HUES64 (cell line): Measurements from ENCODE around the gene EWSR1.

Source experiments
- H3K27ac ChIP-seq: 2 replicates; pipeline ENCODE4 v1.7.0; 2013; ENCODE audit warnings: low read depth, low read length, inconsistent platforms
- H3K27me3 ChIP-seq: 2 replicates; pipeline ENCODE4 v1.6.1; 2013; ENCODE audit warnings: mild to moderate bottlenecking, low read length; ENCODE audit not compliant: insufficient read depth
- H3K36me3 ChIP-seq: 2 replicates; pipeline ENCODE4 v1.6.1; 2013; ENCODE audit warnings: mild to moderate bottlenecking, low read length; ENCODE audit not compliant: insufficient read depth
- H3K4me1 ChIP-seq: 2 replicates; pipeline ENCODE4 v1.6.1; 2013; ENCODE audit warnings: mild to moderate bottlenecking, low read length, moderate library complexity; ENCODE audit not compliant: insufficient read depth
- H3K4me3 ChIP-seq: 2 replicates; pipeline ENCODE4 v1.5.1; 2013; ENCODE audit warnings: mild to moderate bottlenecking, low read length, moderate library complexity
- H3K9ac ChIP-seq: 2 replicates; pipeline ENCODE4 v1.6.1; 2013; ENCODE audit warnings: mild to moderate bottlenecking, low read depth, low read length
- H3K9me3 ChIP-seq: 2 replicates; pipeline ENCODE4 v1.6.1; 2013; ENCODE audit warnings: low read depth, low read length; ENCODE audit not compliant: insufficient read depth
- whole genome bisulfite sequencing: fragments of 150-250, 120-280 bp; methylation state at CpG from one replicate; pipeline ENCODE4 v1.1.7; 2013; ENCODE audit warnings: missing lambda C conversion rate; 5-methylcytosine and 5-hydroxymethylcytosine counted together

The EWSR1 gene

DNA sequence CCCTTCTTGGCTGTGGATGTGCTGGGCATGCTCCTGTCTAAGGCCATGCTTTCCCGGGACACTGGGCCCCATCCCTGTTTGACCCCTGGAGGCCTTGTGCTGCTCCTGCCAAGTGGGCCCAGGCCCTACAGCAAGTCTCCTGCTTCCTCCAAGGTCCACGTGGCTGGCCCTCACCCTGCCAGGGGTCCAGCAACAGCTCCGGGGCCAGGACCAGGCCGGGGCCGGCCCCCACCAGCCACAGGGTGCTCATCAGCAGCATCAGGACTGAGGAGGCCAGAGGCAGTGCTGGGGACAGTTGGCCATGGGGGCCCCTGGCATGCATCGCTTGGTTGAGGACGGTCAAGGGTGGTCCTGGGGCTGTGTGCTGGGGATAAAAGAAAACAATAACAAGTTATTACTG is 2.8 kb upstream of the EWSR1 start:
- no peak overlapping the region for H3K9ac ChIP-seq
- WGBS, result 97% methylated on average over 7 of the region's 7 CpGs
- no peak overlapping the region for H3K4me3 ChIP-seq
- peaks cover 14% of the 10 kb centered on the region for H3K4me1 ChIP-seq
- H3K27ac ChIP-seq, result no peak overlapping the region
- no peaks in the 10 kb centered on the region for H3K27me3 ChIP-seq
- H3K9me3 ChIP-seq, result no peaks in the 10 kb centered on the region
- H3K36me3 ChIP-seq, result peaks cover 43% of the 10 kb centered on the region

DNA sequence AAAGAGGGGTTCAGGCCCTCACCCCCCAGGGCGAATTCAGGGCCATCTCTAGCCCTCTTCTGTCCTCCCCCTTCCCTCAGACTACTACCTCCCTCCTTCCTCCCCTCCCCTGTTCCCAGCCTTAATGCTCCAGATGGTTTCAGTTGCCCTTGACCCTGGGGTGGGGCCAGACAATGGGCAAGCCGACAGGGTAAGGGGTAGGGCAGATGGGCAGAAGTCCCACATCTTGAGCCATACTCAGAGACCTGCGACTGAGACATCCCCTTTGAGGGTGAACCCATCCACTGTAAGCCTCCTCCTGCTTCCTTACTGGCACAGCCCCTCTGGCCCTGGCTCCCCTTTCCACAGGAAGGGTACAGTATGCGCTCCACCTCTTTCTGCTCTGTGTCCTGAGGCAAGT is 2.1 kb upstream of the EWSR1 start:
- Histone ChIP-seq H3K4me1 (peaks cover 20% of the 10 kb centered on the region), H3K27ac (peak overlapping the region; percentile 99; the same call in 1 of the 2 replicates), H3K27me3 (no peaks in the 10 kb centered on the region), H3K9ac (no peak overlapping the region), H3K9me3 (no peaks in the 10 kb centered on the region), H3K36me3 (peaks cover 46% of the 10 kb centered on the region), H3K4me3 (no peak overlapping the region)
- 92% methylated on average over 4 of the region's 4 CpGs for WGBS

DNA sequence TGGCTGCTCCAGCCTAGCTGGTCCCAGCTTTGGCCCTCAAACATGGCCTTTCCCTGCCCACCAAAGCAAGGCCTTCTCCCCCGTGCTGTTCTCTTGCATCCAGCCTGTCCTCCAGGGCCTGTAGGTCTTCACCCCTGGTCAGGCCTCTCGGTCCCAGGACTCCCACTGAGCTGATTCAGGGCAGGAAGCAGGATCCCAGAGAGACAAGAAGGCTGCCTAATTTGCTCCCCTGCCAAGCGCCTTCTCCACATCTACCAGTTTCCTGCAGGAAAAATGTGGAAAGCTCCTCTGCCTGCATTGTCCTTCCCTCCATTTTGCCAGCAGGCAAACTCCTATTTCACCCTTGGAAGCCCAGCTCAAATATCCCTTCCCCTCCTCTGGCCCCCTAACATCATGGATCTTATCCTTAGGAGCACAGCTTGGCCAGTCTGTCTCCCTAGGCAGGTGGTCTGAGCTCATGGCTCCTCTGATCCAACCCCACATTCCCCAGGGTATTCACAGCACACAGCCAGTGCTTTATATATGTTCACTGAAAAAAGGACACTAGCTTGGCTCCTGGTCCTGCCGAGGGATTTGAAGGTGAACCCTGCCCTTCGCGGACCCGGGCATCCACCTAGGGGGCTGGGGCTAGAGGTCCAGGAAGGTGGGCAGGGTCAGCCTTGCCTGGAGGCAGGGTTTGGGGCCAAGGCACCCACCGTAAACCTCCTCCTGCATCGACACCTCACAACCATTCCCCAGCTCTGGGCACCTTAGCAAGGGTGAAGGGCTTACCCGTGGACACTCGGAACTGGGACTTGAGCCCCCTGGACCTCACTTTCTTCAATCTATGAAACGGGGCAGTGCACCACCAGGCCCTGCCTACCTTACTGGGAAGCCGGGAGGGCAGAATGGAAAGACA is 1.3 kb upstream of the EWSR1 start:
- Histone ChIP-seq H3K4me3 (peak overlapping the region; percentile 68), H3K36me3 (peaks cover 55% of the 10 kb centered on the region), H3K27ac (peak overlapping the region; percentile 99), H3K9ac (peak overlapping the region; percentile 98), H3K27me3 (no peaks in the 10 kb centered on the region), H3K4me1 (peaks cover 29% of the 10 kb centered on the region), H3K9me3 (no peaks in the 10 kb centered on the region)
- WGBS, result 20% methylated on average over 13 of the region's 13 CpGs

DNA sequence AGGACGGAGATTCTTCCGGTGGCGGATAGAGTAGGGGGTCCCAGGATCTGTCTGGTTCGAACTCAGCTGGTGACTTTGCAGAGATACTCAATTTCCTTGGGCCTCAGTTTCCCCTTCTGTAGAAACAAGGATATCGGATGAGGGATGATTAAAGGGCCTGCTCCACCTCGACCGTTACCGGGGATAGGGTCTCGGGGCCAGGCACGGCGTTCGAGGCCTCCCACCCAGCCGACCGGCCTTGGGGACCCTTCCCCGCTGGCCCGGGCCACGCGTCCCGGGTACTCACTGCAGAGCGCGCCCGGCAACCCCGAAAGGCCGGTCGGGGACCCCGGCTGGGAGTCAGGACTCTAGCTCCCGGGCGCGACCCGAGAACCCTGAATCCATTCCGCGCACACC is 608 bp upstream of the EWSR1 start:
- under 1% methylated on average over 32 of the region's 32 CpGs for WGBS
- Histone ChIP-seq H3K4me1 (peaks cover 30% of the 10 kb centered on the region), H3K36me3 (peaks cover 61% of the 10 kb centered on the region), H3K9ac (peak overlapping the region; percentile 98), H3K9me3 (no peaks in the 10 kb centered on the region), H3K4me3 (peak overlapping the region; percentile 68), H3K27me3 (no peaks in the 10 kb centered on the region), H3K27ac (peak overlapping the region; percentile 99)

DNA sequence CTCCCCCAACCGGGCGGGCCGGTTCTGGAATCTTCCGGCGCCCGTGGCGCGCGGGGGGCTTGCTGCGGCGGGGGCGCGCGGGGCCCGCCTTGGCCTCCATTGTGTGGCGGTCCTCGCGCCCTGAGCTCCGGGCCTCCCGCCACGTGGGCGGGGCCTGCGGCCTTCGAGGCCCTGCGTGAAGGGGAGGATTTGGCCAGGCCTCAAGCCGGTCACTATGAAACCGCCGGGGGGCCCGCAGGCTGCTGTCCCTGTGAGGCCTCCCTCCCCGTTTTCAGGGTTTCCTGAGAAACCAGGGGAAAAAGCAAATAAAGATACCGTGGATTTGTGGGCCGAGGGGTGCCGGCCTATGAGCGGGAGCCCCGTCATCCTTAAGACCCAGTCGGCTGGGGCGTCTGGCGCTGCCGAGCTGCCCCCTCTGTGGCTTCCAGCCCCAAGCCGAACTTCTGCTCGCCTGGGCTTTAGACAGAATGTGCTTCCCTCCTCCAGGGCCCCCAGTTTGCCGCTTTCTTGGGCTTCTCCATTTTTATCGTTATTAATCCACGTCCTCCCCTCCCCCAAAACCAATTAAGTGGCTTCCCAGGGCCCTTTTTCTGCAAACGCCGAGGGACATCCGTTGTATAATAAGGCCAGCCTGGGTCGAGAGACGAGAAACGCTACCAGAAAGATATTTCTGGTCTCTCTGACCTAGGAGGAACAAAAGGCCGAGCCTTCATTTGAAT is 602 bp downstream of the EWSR1 start:
- peaks cover 71% of the 10 kb centered on the region for H3K36me3 ChIP-seq
- H3K4me3 ChIP-seq, result peak overlapping the region; percentile 68
- under 1% methylated on average over 51 of the region's 51 CpGs for WGBS
- H3K9me3 ChIP-seq, result no peaks in the 10 kb centered on the region
- H3K4me1 ChIP-seq, result peaks cover 30% of the 10 kb centered on the region
- H3K27me3 ChIP-seq, result no peaks in the 10 kb centered on the region
- peak overlapping the region; percentile 99 for H3K27ac ChIP-seq
- peak overlapping the region; percentile 98 for H3K9ac ChIP-seq

DNA sequence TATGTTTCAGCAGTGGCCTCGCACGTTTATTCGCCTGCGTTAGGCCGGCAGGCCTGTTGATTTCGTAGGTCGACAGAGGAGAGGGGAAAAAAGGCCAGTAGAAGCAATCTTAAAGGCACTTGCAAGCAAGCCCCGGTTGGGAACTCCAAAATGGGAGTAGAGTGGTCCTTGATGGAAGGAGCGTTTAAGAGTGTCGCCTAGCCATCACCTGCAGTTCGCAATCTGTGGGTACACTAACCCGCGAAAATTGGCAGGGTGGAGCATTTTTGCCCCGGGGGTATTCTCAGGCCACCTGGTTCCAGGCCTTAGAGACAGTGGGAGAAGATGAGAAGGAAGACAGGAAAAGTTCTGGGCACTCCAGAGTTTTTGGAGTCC is 1.1 kb downstream of the EWSR1 start:
- WGBS, result 1% methylated on average over 14 of the region's 14 CpGs
- no peaks in the 10 kb centered on the region for H3K9me3 ChIP-seq
- peak overlapping the region; percentile 99 for H3K27ac ChIP-seq
- peaks cover 71% of the 10 kb centered on the region for H3K36me3 ChIP-seq
- H3K4me3 ChIP-seq, result peak overlapping the region; percentile 68
- peaks cover 30% of the 10 kb centered on the region for H3K4me1 ChIP-seq
- H3K9ac ChIP-seq, result peak overlapping the region; percentile 98
- no peaks in the 10 kb centered on the region for H3K27me3 ChIP-seq

DNA sequence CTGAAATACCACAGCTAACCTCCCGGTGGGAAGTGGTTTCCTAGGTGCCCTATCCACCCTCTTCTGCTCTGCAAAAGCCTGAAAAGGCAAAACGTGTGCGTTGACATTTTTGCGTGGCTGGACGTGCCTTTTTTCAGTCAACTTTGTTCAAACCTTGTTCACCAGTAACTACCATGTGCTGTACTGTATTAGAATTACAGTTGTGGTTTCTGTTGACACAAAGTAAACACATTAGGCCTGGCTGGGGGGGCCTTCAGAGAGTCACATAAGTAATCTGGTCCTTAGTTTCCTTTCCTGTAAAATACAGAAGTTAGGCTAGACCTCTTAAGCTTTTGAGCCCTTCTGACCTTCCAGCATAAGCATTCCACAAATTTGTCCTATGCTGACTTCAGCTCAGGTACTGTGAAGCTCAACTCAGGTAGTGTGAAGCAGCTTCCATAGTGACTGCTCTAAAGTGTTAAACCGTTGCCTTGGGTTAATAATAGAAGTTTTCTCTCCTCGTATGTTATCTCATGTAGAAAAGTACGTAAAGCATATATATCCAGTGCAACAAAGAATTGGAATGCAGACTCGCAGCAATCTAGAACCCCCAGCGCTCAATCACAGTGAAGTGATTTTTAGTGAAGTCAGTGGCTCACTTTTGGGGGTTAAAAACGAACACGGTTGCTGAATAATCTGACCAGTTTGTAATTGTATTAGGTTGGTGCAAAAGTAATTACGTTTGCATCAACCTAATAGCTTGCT is 1.8 kb downstream of the EWSR1 start:
- WGBS, result 39% methylated on average over 13 of the region's 13 CpGs
- peaks cover 74% of the 10 kb centered on the region for H3K36me3 ChIP-seq
- H3K27me3 ChIP-seq, result no peaks in the 10 kb centered on the region
- H3K27ac ChIP-seq, result no peak overlapping the region
- peak overlapping the region; percentile 68 for H3K4me3 ChIP-seq
- peak overlapping the region; percentile 98 for H3K9ac ChIP-seq
- peaks cover 30% of the 10 kb centered on the region for H3K4me1 ChIP-seq
- H3K9me3 ChIP-seq, result no peaks in the 10 kb centered on the region

DNA sequence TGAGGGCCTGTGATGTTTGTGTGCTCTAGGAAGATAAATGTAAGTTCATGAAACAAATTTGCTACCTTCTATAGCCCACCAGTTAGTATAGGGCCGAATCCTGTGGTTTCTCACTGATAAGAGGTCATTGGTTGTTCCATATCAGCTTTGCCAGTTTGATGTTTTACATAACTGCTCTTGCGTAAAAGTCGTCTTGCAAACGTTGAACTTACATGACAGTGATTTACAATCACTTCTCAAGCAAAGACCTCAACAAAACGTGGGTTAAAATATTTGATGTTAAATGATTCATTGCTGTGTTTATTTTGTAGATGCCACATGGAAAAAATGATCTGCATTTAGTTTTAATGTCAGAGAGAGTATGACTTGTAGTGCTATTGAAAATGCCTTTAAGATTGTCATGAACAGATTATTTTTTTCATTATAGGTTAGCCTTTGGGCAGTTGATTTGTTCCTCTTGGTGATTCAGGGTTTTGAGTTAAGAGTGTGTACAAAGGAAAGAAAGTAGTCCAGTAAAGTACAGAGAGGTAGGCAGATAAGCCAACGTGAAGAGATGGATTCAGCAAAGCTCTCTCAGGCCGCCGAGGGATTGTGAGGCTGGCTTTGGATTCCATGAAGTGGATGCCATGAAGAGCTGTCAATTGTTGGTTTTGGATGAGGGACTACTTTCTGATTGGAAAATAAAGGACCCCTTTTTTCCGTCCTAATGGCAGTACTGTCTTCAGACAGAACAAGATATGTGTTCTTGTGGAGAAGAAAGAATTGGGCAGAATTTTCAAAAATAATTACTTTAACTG is 2.6 kb downstream of the EWSR1 start:
- Histone ChIP-seq H3K9me3 (no peaks in the 10 kb centered on the region), H3K36me3 (peaks cover 74% of the 10 kb centered on the region), H3K4me3 (peak overlapping the region; percentile 68), H3K9ac (peak overlapping the region; percentile 98; the same call in 1 of the 2 replicates), H3K27me3 (no peaks in the 10 kb centered on the region), H3K27ac (no peak overlapping the region), H3K4me1 (peaks cover 30% of the 10 kb centered on the region)
- 53% methylated on average over 9 of the region's 9 CpGs for WGBS

DNA sequence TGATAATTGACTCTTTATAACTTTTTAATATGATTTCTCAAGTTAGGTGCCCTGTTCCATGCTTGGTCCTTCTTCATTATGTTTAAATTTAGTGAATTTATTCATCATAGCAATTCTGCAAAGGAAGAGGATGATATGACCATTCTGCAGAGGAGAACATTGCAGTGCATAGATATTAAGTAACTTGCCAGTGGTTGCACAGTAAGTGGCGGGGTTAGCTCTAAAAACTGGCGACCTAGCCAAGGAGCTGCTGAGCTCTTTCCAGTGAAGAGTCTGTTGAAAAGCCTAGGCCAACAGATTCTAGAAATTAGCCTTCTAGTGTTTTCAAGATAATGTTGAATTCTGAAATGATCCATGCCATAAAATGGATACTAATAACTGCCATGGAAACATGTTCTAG is 4.6 kb downstream of the EWSR1 start:
- Histone ChIP-seq H3K27me3 (no peaks in the 10 kb centered on the region), H3K36me3 (peaks cover 84% of the 10 kb centered on the region), H3K27ac (no peak overlapping the region), H3K4me1 (peaks cover 23% of the 10 kb centered on the region), H3K9ac (no peak overlapping the region), H3K9me3 (no peaks in the 10 kb centered on the region), H3K4me3 (no peak overlapping the region)
- WGBS, result 92% methylated on average over 2 of the region's 2 CpGs

DNA sequence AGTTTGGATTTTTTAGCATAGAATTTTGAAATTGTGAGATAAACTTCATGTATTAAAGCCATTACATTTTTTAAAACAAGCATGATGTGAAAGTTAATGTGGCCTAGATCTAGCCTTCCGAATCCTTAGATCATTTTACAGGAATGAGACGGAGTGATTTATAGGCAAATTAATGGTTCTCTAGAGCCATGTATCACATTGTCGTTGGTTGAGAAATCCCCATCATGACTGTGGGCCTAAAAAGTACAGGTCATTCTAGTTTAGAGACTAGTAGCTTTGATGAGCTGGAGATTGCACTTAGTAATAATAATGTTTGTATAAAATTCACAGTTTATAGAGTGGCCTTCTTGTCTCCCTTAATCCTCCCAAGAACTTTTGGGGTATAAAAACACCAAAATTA is 7.1 kb downstream of the EWSR1 start:
- Histone ChIP-seq H3K9me3 (no peaks in the 10 kb centered on the region; the same call in 1 of the 2 replicates), H3K36me3 (peaks cover 99% of the 10 kb centered on the region), H3K27me3 (no peaks in the 10 kb centered on the region), H3K27ac (no peak overlapping the region), H3K9ac (no peak overlapping the region), H3K4me1 (peaks cover 17% of the 10 kb centered on the region), H3K4me3 (no peak overlapping the region)
- WGBS, result 94% methylated on average over 3 of the region's 3 CpGs
